A172 (cell line): ENCODE measurements around the gene TEX14. TPM values are rescaled to one million over a fixed set of nuclear protein-coding genes. Genes with fewer than 3 reads are reported as not detected.
"Not testable (repeated sequence)": the region's sequence is repeated elsewhere in the genome, so short reads cannot be mapped to it uniquely, and the experiment has no call there.

Experiments used
- DNase-seq: peaks from one replicate; pipeline ENCODE4 v3.0.0-alpha.2; 2015; ENCODE audit warnings: low spot score
- total RNA-seq: library from RNA; depleted of rRNA; stranded (reverse); fragments of >200 nt; shearing (Covaris generic); gene quantifications from 2 replicates; pipeline ENCODE4 v1.2.3, GENCODE V29; 2014

TEX14 gene
- total RNA-seq, 1 experiment from 2014 or later = 0.19 TPM

DNA sequence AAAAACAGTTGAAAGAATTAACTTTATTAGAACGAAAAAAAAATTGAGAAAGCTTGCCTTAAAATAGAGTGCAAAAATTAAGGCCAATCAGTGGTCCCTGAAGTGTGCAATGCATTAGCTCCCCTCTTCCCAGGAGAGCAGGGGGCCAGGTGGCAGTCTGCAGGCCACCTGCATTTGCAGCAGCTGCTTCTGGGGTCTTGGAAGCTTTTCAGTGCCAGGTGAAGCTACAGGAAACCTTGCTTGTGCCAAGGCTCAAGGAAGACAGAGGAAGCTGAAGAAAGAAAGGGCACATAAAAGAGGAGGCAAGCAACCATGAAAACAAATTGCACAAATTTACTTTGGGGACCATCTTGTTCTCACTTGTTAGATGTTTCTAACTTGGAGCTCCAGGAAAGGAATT lies 126.9 kb downstream of the TEX14 start:
- no peak for DNase-seq

DNA sequence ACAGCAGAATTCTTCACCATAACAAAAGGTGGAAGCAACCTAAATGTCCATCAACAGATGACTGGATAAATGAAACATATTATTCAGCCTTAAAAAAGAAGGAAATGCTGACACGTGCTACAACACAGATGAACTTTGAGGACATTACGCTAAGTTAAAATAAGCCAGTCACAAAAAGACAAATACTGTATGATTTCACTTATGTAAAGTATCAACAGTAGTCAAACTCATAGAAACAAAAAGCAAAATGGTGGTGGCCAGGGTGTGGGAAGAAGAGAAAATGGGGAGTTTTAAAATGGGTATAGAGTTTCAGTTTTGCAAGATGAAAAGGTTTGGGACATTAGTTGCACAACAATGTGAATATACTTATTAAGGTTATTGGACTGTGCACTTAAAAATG lies 127.6 kb downstream of the TEX14 start:
- DNase-seq = no peak

DNA sequence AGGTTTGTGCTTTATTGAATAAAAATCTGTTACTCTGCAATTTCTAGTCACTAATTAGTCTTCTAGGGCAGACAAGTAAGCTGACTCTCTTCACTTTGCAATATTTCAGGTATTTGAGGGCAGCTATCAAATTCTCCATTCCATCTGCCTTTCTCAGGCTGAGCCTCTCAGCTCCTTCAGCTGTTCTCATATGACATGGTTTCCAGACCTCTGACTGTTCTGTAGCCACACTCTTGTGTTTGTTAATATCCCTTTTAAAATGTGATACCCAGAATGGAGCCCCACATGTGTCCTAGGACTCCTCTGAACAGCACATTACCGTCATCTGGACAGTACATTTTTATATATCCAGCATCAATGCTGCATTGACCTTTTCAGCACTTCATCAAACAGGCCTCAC lies 131.3 kb downstream of the TEX14 start:
- no peak for DNase-seq

DNA sequence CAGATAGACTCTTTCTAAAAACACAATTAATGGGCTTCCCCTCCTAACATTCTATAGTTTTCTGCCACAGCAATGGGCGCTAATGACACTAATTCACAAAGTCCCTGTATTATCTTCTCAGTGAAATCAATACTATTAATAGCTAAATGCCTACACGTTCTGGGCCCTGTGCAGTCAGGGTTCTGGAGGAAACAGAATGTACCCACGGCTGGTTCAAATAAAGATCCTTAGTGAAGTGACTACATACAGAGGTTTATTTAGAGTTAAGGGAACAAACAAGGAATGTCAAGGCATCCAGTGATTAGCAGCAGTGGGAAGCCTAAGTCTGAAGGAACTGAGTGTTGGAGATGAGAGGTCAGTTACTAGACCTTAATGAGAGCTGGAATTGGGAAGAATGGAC lies 133.9 kb downstream of the TEX14 start:
- no peak for DNase-seq

DNA sequence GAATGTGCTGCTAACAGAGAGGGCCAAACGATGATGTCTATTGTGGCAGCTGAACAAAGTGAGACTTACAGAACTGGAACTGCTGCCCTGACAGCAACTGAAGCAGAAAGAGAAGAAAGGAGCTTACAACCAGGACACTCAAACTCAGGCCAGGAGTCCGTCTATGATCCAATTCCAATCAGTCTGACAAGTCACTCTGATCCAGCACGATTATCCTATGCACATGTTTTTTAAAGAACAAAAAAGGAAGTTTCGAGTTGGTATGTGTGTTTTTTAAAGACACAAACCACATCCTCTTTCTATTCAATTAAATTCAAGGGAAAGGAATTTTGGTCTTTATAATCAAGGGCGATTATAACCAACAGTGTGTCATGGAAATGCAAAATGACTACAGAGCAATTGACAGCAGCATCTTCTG lies 135.0 kb downstream of the TEX14 start:
- DNase-seq = no peak

DNA sequence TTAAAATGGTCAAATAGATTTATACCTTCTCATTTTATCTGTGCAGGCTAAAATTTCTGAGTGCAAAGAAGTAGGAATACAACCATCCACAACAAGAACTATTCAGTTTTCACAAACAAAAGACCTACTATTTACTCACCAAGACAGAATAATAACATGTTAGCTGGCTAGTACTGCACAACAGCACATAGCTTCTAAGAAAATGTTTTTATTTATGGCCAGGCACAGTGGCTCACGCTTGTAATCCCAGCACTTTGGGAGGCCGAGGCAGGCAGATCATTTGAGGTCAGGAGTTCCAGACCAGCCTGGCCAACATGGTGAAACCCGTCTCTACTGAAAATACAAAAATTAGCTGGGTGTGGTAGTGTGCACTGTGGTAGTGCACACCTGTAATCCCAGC lies 136.7 kb downstream of the TEX14 start:
- DNase-seq = not testable (repeated sequence)

DNA sequence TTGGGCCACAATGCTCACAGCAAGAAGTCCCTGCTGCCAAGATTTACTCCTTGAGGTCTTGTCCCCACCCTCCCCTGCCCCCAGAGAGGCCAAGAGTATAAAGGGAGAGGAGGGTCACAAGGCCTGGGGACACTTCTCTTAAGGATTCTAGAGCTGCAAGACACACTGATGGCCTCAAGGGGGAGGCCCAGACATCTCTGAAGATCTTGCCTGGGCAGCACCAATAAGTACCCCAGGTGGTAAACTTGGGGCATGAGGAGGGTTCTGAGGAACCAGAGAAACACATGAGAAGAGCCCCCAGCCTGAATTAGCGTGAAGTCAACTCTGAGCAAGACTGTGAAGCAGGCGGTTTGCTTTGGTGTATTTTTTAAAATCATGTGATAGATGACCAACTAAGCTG lies 150.6 kb downstream of the TEX14 start:
- no peak for DNase-seq

DNA sequence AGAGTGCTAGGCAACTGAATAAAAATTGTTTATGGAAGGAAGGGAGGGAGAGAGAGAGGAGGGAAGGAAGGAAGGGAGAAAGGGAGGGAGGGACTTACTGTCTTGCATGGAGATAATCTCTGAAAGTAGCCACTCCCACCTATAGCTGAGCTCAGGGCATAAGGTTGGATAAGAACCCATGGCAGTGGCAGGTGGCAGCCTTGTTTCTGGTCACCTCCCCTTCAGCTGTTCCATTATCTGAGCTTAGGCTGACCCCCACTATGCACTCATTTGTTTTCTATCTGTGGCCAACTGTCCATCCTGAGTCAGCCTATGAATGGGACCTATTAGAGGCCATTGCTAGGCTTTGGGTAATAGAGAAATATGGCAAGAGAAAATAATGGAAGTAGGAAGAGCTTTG lies 152.1 kb downstream of the TEX14 start:
- DNase-seq = no peak

DNA sequence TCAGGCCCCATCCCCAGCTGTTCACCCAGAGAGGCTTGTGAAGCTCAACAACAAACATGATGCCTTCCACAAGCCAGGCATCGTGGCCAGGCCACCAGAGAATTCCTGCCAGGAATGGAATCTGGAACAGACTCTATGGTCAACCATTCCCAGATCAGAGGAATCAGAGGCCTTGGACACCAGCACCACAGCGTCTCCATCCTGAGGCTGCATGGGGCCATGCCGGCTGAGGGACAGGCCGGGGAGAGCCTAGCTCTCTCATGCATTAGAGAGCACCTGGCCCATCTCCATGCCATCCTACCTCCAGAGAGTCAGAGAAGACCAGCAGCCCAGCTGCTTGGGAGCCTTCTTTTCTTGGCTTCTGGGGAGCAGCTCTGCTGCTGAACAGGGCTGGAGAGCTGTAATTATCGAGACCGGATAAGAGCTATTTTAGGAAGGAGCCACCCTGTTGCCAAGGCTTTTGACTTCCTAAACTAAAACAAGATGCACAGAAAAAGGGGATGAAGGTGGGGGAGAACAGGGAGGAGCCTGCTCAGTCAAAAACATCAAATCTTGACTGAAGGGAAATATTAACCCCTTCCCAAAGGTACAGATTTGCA lies 152.9 kb downstream of the TEX14 start:
- no peak for DNase-seq

DNA sequence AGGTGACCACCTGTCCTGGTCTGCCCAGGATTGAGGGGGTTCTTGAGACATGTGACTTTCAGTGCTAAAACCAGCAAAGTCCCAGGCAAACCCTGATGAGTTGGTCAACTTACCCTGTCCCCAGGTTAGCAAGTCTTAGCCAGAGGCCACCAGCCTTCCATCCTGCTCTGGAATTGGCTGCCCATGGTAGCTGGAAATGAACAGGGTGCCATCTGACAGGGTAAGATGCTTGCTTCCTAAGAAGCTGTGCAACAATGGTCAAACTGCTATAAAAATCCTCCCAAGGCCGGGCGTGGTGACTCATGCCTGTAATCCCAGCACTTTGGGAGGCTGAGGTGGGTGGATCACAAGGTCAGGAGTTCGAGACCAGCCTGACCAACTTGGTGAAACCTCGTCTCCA lies 154.6 kb downstream of the TEX14 start:
- DNase-seq = no peak

DNA sequence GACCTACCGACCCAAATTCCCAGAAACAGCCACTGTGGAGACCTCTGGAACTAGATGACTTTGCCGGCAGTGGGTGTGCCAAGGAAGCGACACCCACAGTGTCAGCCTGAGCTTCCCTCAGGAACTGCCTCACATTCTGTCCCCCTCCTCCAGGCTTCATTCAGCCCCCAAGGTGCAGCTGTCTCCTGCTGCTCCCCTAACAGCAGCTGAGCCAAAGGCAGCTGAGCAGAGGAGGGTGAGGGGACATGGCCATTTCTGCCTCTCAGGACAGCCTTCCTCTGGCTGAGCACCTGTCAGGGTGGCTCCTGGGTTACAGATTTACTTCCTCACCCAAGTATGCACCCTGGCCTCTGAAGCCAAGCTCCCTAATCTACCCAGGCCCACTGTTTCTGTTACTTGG lies 155.3 kb downstream of the TEX14 start:
- DNase-seq = no peak

DNA sequence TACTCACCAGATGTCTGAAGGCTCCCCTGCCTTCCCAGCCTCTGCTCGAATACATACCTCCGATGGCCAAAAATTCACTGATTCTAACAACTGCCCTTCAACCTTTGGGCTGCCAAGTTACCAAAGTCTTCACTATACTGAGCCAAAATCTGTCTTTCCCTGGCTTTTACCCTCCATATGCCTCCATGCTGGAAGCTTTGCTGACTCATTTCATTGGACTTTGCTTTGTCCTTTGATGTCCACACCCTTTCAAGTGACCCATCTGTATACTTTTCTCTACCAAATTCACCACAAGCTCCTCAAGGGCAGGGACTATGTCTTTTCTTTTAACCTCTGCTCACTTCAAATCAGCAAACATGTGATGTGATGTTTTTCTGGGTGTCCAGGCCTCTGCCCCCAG lies 156.4 kb downstream of the TEX14 start:
- DNase-seq = peak; percentile 76

DNA sequence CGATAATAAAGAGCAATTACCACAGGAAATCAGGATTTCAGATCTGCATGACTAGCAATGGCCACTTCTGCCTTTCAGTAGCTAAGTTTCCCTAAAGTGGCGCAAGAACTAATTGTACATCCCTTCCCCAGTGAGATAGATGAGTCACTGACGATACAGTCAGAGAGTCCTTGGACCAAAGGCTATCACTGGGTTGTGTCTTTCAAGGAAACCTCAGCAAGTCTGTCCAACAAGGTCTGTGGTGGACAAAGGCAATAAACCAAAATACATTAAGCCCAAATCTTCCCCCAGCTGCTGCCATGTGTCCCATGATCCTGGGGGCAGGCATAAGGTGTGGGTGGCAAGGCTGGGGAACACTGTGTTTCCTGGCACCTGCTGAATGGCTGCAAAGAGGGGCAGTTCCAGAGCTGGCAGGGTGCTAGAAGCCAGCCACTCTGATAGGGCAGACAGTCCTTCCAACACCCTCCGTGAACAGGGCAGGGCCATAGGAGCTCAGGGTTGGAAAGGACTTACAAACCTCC lies 156.9 kb downstream of the TEX14 start:
- peak; percentile 88 for DNase-seq

DNA sequence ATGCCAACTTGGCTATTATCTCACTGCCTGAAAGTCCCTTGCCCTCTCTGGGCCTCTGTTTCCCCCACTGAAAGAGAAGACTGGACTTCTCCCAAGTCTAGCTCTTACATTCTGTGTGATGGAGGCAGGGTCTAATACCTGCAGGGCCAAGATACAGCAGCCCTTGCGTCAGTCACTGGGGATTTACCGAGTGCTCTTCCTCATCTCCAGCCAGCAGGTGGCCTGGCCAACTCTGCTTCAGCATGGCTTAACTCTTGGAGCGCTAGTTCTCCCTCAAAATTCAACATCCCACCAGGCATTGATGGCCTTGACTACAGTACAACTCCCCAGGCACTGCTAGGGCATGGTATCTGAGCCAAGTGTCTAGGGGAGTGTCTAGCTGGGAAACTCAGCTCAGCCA lies 157.5 kb downstream of the TEX14 start:
- DNase-seq = no peak

DNA sequence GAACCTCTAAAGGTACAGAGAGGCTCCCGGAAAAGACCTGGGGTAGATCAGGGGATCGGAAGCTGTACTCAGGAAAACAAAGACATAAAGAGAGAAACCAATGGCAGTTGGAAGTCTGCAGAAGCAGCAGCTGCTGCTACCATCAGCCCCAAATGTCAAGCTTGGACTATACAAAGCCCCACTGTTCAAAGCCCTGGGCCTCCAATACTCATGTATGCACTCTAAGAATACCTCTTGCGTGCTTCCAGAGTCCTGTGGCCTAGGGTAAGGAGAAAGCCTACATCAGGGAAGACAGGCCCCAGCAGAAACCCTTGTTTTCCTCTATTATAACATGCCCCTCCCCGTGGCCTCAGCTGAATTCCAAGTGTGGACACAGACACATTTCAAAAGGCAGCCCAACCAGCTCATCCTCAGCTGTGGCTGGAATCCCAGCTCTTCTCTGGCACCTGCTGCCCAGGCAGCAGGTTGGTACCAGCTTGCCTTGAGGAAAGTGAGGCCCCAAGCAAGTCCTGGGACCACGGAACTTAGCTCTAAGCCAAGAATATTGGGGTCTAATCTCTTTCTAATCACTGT lies 158.1 kb downstream of the TEX14 start:
- DNase-seq = no peak

DNA sequence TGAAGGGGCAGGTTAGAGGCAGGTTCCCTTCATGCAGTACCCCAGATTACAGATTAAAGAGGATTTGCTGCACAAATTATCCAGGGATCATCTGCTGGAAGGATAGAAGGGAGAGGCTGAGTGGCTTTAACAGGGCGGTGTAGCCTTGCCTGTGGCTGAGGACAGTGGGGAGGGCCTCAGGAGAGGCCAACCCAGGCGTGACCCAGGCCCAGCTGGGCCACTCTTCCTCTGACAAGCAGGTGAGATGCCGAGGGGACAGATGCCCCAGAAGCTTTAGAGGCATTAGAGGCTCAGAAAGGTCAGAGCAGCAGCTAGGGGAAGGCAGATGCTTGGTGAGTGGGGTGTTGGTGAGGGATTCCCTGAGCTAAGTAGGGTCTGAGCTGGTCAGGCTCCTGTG lies 159.3 kb downstream of the TEX14 start:
- no peak for DNase-seq

DNA sequence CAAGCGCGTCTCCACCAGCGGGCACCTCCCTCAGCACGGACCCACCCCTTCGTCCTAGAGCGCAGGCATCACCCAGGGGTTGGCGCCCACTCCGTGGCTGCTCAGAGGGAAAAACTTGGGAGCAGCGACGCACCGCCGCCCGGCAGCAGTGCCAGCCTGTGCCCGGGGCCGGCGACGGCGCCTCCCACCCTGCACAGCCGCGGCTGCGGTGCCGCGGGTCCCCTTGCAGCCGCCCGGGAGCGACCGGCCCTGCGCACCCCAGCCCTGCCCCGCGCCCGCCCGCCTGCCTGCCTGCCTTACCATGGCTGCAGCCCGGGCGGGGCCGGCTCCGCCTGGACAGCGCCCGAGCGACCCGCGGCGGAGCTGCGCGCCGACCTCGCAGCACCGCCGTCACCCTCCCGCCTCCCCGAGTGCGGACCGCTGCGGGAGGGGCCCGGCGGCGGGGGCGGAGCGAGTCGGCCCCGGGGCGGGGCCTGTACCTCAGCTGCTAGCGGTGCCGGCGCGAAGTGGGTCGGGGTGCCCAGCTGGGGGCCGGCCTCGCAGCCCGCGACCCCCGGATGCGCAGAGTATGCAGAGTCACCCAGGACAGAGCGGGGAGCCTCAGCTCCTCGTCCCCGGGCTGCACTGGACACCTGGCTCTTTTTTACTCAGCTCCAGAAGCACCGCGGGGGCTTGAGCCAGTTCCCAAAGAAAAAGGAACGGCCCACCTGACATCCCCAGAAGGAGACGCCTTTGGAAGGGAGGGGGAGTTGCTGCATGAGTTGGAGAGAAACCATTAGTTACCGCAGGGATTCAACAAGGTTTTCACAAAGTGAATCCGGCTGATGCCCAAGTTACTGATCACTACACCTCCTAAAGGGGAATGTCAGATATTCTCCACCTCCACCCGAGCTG lies 159.9 kb downstream of the TEX14 start:
- no peak for DNase-seq

DNA sequence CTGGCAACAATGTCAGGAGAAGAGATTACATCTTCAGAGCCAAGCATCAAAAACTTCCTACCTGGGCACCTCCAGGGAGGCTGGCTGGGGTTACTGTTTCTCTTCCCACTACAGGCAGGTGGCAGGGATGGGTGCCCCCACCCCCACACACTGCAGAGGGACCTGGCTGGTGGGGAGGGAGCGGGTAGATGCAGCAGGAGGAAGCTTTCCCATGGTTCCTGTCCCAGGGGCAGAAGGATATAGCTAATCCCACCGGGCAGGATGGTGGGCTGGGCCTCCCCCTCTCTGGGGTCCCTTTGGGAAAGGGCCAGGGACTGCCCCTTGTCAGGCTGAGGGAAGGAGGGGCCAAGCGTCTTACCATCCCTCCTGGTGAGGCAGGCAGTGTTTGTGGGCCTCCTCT lies 160.7 kb downstream of the TEX14 start:
- DNase-seq = no peak

DNA sequence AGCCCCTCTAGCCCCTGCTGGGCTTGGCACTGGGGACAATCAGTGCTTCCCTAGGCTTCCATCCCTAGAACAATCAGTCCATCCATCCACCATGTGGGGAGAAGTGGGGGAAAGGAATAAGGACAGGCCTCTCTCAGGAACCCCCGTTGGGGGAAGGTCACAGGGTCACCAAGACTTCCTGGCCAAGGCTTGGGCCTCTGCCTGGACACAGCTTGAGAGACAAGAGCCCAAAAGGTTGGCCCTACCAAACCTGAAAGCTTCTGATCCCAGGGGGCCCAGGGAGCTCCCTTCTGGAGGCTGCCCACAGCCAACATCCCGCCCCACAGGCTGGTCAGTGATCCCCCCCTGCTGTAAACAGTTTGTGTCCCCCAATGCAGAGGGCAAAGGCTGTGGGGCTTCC lies 161.2 kb downstream of the TEX14 start:
- no peak for DNase-seq

DNA sequence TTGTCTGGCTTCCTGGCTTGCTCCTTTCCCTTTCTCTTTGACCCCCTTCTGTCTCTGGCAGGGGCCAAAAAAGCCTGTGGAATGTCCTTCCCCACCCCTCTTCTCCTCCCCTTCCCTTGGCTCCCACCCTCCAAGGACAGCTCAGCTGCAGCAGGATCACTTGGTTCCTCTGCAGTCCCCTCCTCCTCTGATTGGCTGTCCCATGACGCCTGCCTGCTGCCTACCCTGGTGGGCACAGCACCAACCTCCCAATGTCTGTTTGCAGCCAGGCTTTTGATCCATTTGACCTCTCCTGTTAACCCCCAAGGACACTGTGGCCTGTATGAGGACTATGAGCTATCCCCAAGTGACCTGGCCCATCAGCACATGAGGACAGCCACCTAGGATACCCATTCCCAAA lies 162.6 kb downstream of the TEX14 start:
- DNase-seq = no peak

DNA sequence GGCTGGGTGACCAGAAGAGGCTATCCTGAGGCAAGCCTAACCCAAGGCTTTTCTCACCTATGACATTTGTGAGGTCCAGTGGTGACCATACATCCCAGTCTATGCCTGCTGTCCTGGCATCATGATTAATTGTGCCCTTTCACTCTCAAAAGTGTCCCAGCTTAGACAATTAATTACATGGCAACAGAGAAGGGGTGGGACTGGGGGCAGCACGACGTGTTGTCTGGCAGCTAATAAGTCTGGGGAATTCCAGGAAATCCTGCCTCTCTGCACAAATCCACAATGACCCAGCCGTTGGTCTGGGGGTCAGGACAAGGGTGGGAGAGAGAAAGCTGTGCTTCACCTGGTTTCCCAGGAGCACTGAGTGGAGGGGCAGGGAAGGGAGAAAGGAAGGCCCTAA lies 163.4 kb downstream of the TEX14 start:
- DNase-seq = no peak

DNA sequence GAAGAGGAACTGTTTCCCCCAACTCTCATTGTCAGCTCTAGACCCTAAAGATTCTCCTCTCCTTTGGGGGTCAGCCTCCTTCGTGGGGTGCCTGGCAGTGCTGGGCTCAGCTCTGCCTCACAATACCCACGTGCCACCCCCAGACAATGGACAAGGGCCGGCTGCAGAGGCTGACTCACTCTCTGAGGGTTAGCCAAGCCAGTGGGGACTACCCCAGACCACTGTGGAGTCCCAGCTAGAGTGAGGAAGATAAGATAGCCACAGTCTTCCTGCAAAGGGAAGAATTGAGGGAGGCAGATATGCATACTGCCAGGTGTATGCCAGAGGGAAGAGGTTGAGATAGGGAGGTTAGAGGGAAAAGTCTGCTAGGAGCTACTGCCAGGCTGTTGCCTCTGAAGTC lies 163.9 kb downstream of the TEX14 start:
- DNase-seq = peak; percentile 77

DNA sequence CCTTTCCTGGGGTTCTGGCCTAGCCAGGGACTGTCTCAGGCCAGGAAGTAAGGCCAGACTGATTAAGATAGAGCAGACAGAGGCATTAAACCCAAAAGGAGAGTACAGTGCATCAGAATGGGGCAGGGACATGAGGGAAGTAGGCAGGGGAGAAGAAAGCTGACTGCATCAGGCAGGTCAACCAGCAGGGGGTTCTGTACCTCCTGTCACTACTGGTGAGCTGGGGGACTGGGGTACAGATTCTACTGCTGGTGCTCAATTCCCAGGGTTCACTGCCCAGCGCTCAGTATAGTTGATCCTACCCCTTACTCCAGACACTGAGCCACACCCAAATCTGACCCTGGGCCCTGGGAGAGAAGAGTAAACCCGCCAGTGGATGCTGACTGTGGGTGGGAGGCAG lies 164.5 kb downstream of the TEX14 start:
- DNase-seq = no peak
